Osteoblast (primary cell): Measurements from ENCODE around the gene MLXIP. TPM values are rescaled to one million over a fixed set of nuclear protein-coding genes. Genes with fewer than 3 reads are reported as not detected.

Experiments
- DNase-seq: peaks from one replicate; pipeline ENCODE4 v3.0.0; 2011; ENCODE audit warnings: low spot score, mixed read lengths; ENCODE audit not compliant: insufficient read length; ENCODE audit errors: missing footprints
- H2AFZ ChIP-seq: 2 replicates; pipeline ENCODE4 v1.6.0; 2011; ENCODE audit warnings: mild to moderate bottlenecking, low read length
- H3K27ac ChIP-seq: 2 replicates; pipeline ENCODE4 v1.5.1; 2011; ENCODE audit warnings: mild to moderate bottlenecking, low read depth, low read length, moderate library complexity
- H3K27me3 ChIP-seq: 2 replicates; pipeline ENCODE4 v1.6.0; 2012; ENCODE audit warnings: mild to moderate bottlenecking, control low read depth, inconsistent platforms, low read length, moderate library complexity; ENCODE audit not compliant: insufficient read depth
- H3K36me3 ChIP-seq: 2 replicates; pipeline ENCODE4 v1.5.1; 2011; ENCODE audit warnings: mild to moderate bottlenecking, low read length, control low read depth, moderate library complexity; ENCODE audit not compliant: insufficient read depth
- H3K4me1 ChIP-seq: 2 replicates; pipeline ENCODE4 v1.5.1; 2011; ENCODE audit warnings: mild to moderate bottlenecking, low read length, control low read depth, moderate library complexity; ENCODE audit not compliant: insufficient read depth
- H3K4me2 ChIP-seq: 2 replicates; pipeline ENCODE4 v1.6.0; 2011; ENCODE audit warnings: mild to moderate bottlenecking, low read length; ENCODE audit not compliant: insufficient read depth
- H3K4me3 ChIP-seq: fragments of 200-600 bp; sonication (generic); 3 replicates; pipeline ENCODE4 v1.5.1; 2012; ENCODE audit warnings: mild to moderate bottlenecking, low read length, inconsistent platforms; ENCODE audit not compliant: insufficient read depth
- H3K79me2 ChIP-seq: 2 replicates; pipeline ENCODE4 v1.6.0; 2012; ENCODE audit warnings: mild to moderate bottlenecking, low read length, control low read depth, inconsistent platforms; ENCODE audit not compliant: insufficient read depth
- H3K9me3 ChIP-seq: 2 replicates; pipeline ENCODE4 v1.5.1; 2011; ENCODE audit warnings: low read depth, low read length, control low read depth
- H4K20me1 ChIP-seq: 2 replicates; pipeline ENCODE4 v1.6.0; 2012; ENCODE audit warnings: mild to moderate bottlenecking, low read length, control low read depth; ENCODE audit not compliant: insufficient read depth
- CTCF ChIP-seq: IDR thresholded peaks from 2 replicates; pipeline ENCODE4 v1.5.1; 2011; ENCODE audit warnings: mild to moderate bottlenecking, low read depth, low read length, moderate library complexity; ENCODE audit errors: extremely low read depth
- total RNA-seq: library from RNA; depleted of rRNA; stranded (reverse); fragments of >200 nt; gene quantifications from 2 replicates; pipeline ENCODE4 v1.2.3, GENCODE V29; 2012

Gene MLXIP
- total RNA-seq, 1 donor = 14.1 TPM

GRCh38 chr12:122194804-122195203 lies 116.2 kb downstream of the MLXIP start:
- no peak overlapping the region for H3K4me3 ChIP-seq
- DNase-seq = no peak
- H2AFZ ChIP-seq = no peak overlapping the region
- peaks cover 11% of the 10 kb centered on the region for H3K4me1 ChIP-seq
- no peaks in the 10 kb centered on the region for H4K20me1 ChIP-seq
- H3K4me2 ChIP-seq = no peak overlapping the region
- H3K9me3 ChIP-seq = peaks cover 2% of the 10 kb centered on the region
- H3K36me3 ChIP-seq = no peaks in the 10 kb centered on the region
- H3K27ac ChIP-seq = no peak overlapping the region
- no peak for TF ChIP-seq CTCF
- no peaks in the 10 kb centered on the region for H3K79me2 ChIP-seq
- no peaks in the 10 kb centered on the region for H3K27me3 ChIP-seq

GRCh38 chr12:122195405-122195804 lies 116.8 kb downstream of the MLXIP start:
- Histone ChIP-seq H3K27ac (no peak overlapping the region), H3K27me3 (no peaks in the 10 kb centered on the region), H4K20me1 (no peaks in the 10 kb centered on the region), H3K36me3 (no peaks in the 10 kb centered on the region), H2AFZ (no peak overlapping the region), H3K4me2 (no peak overlapping the region), H3K4me1 (peaks cover 11% of the 10 kb centered on the region), H3K9me3 (peaks cover 2% of the 10 kb centered on the region), H3K79me2 (no peaks in the 10 kb centered on the region), H3K4me3 (no peak overlapping the region)
- DNase-seq = no peak
- no peak for TF ChIP-seq CTCF

Other genes starting within 250 kb of the MLXIP start
- gene HPD, start 219.9 kb upstream of the MLXIP start, total RNA-seq = under 0.01 TPM in 1 of 2 replicates, not detected in the other
- 29.7 and 33.0 TPM in 2 replicates for gene PSMD9, start 190.0 kb upstream of the MLXIP start, total RNA-seq
- 4.3 and 7.4 TPM in 2 replicates for gene CFAP251, start 160.2 kb upstream of the MLXIP start, total RNA-seq
- 4.4 and 4.7 TPM in 2 replicates for gene BCL7A, start 56.9 kb upstream of the MLXIP start, total RNA-seq
- not detected in 2 replicates for gene IL31, start 95.5 kb downstream of the MLXIP start, total RNA-seq
- 1.8 and 2.9 TPM in 2 replicates for gene LRRC43, start 104.4 kb downstream of the MLXIP start, total RNA-seq
- not detected in 2 replicates for gene B3GNT4, start 125.0 kb downstream of the MLXIP start, total RNA-seq
- 53.6 and 64.4 TPM in 2 replicates for gene DIABLO, start 147.3 kb downstream of the MLXIP start, total RNA-seq
- gene VPS33A, start 187.7 kb downstream of the MLXIP start, total RNA-seq = 18.5 and 20.0 TPM in 2 replicates